ENCODE measurements around the gene CFAP20DC.

The CFAP20DC gene

DNA sequence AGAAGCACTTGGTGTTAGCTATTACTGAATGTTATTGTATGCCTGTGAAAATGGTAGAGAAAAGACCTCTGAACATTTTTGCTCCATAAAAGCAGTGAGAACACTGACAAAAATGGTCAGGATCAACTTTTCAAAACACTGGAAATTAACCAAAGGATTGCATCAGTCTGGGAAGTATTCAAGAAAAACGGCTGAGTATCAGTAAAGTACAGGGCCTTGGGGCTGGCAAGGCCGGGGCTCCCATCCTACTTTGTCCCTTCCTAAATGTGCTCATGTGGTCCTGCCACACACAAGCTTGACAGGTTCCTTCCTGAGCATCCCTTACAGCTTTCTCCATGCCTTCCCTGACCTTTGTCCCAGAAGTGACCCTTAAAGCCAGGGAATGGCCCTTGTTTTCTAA, 84.0 kb downstream of the CFAP20DC start:
- no peaks in the 10 kb centered on the region for H3K9me3 ChIP-seq (ENCODE audit: control insufficient read depth, low read length)
- no peak overlapping the region for H2BK12ac ChIP-seq (ENCODE audit: low read length in 2 of 2)
- H4K8ac ChIP-seq (ENCODE audit: low read length), result no peak overlapping the region
- no peak overlapping the region for H2AFZ ChIP-seq (ENCODE audit: low read depth, low read length)
- H3K27me3 ChIP-seq (ENCODE audit: control insufficient read depth in 1 of 2, insufficient read depth in 1 of 2, low read length in 2 of 2), result no peaks in the 10 kb centered on the region
- no peak overlapping the region for H2AK5ac ChIP-seq (ENCODE audit: low read length, severe bottlenecking)
- H3K9ac ChIP-seq (ENCODE audit: low read length), result peak overlapping the region; percentile 89
- no peak overlapping the region for H3K4me2 ChIP-seq (ENCODE audit: low read length, poor library complexity, severe bottlenecking)
- H3K4ac ChIP-seq (ENCODE audit: low read depth in 1 of 2, low read length in 2 of 2), result no peak overlapping the region
- H3K4me1 ChIP-seq (ENCODE audit: control insufficient read depth, insufficient read depth, low read depth, low read length), result peaks cover 2% of the 10 kb centered on the region
- H3K36me3 ChIP-seq (ENCODE audit: control insufficient read depth in 1 of 2, insufficient read depth in 2 of 2, low read depth in 1 of 2, low read length in 2 of 2), result no peaks in the 10 kb centered on the region
- DNase-seq, result no peak
- H2BK5ac ChIP-seq (ENCODE audit: low read depth, low read length, poor library complexity, severe bottlenecking), result no peak overlapping the region
- WGBS, result 95% methylated on average over 2 of the region's 2 CpGs
- no peak overlapping the region for H4K91ac ChIP-seq (ENCODE audit: low read length)
- no peak overlapping the region for H3K4me3 ChIP-seq (ENCODE audit: insufficient read depth in 1 of 2, low read depth in 1 of 2, low read length in 2 of 2)
- no peak overlapping the region for H3K23ac ChIP-seq (ENCODE audit: low read length in 2 of 2)
- H2BK120ac ChIP-seq (ENCODE audit: low read depth, low read length), result no peak overlapping the region
- H3K27ac ChIP-seq (ENCODE audit: low read length, poor library complexity, severe bottlenecking), result no peak overlapping the region
- H3K14ac ChIP-seq (ENCODE audit: low read length in 2 of 2), result peak overlapping the region in 1 of 2 experiments; percentile 75
- no peak overlapping the region for H3K18ac ChIP-seq (ENCODE audit: low read depth in 1 of 2, low read length in 2 of 2)
- H3K79me1 ChIP-seq (replicated peaks; ENCODE audit: low read length, poor library complexity, severe bottlenecking), result no peaks in the 10 kb centered on the region
- H2BK15ac ChIP-seq (ENCODE audit: low read depth, poor library complexity, severe bottlenecking), result no peak overlapping the region

DNA sequence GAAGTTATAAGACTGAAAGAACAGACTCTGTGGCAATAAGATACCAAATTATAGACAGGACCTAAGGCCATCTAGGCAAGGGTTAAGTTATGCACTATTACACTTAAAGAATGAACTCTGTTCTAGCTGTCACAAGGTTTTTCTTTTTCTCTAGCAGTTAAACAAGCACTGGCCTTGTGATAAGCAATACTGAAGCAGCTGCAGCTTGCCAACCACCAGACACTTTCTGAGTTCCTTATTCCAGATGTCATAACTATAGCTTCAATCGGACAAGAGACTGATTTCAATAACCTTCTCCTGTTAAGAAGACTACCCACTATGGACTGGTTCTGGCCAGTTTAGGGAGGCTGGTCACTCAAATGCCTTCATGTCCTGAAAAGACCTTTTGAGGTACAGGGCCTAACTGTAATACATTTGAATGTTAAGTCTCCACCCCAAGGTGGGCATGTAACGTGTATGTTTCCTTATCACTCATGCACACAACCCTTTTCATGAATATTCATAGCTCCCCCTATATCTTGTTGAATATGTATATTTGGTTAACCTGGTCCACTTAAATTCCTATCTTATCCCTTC, 85.8 kb downstream of the CFAP20DC start:
- no peaks in the 10 kb centered on the region for H3K36me3 ChIP-seq (ENCODE audit: control insufficient read depth in 1 of 2, insufficient read depth in 2 of 2, low read depth in 1 of 2, low read length in 2 of 2)
- H2AK5ac ChIP-seq (ENCODE audit: low read length, severe bottlenecking), result no peak overlapping the region
- H3K4me2 ChIP-seq (ENCODE audit: low read length, poor library complexity, severe bottlenecking), result no peak overlapping the region
- peaks cover 2% of the 10 kb centered on the region for H3K4me1 ChIP-seq (ENCODE audit: control insufficient read depth, insufficient read depth, low read depth, low read length)
- H2AFZ ChIP-seq (ENCODE audit: low read depth, low read length), result no peak overlapping the region
- DNase-seq, result no peak
- H3K9ac ChIP-seq (ENCODE audit: low read length), result peak overlapping the region; percentile 51
- 91% methylated on average over 2 of the region's 2 CpGs for WGBS
- no peak overlapping the region for H3K23ac ChIP-seq (ENCODE audit: low read length in 2 of 2)
- H3K4me3 ChIP-seq (ENCODE audit: insufficient read depth in 1 of 2, low read depth in 1 of 2, low read length in 2 of 2), result no peak overlapping the region
- no peak overlapping the region for H2BK12ac ChIP-seq (ENCODE audit: low read length in 2 of 2)
- no peak overlapping the region for H3K27ac ChIP-seq (ENCODE audit: low read length, poor library complexity, severe bottlenecking)
- no peak overlapping the region for H2BK15ac ChIP-seq (ENCODE audit: low read depth, poor library complexity, severe bottlenecking)
- H3K4ac ChIP-seq (ENCODE audit: low read depth in 1 of 2, low read length in 2 of 2), result no peak overlapping the region
- H3K79me1 ChIP-seq (replicated peaks; ENCODE audit: low read length, poor library complexity, severe bottlenecking), result no peaks in the 10 kb centered on the region
- H3K14ac ChIP-seq (ENCODE audit: low read length in 2 of 2), result no peak overlapping the region
- H3K18ac ChIP-seq (ENCODE audit: low read depth in 1 of 2, low read length in 2 of 2), result no peak overlapping the region
- no peak overlapping the region for H4K8ac ChIP-seq (ENCODE audit: low read length)
- H3K9me3 ChIP-seq (ENCODE audit: control insufficient read depth, low read length), result no peaks in the 10 kb centered on the region
- H2BK120ac ChIP-seq (ENCODE audit: low read depth, low read length), result no peak overlapping the region
- H2BK5ac ChIP-seq (ENCODE audit: low read depth, low read length, poor library complexity, severe bottlenecking), result no peak overlapping the region
- no peaks in the 10 kb centered on the region for H3K27me3 ChIP-seq (ENCODE audit: control insufficient read depth in 1 of 2, insufficient read depth in 1 of 2, low read length in 2 of 2)
- H4K91ac ChIP-seq (ENCODE audit: low read length), result no peak overlapping the region

DNA sequence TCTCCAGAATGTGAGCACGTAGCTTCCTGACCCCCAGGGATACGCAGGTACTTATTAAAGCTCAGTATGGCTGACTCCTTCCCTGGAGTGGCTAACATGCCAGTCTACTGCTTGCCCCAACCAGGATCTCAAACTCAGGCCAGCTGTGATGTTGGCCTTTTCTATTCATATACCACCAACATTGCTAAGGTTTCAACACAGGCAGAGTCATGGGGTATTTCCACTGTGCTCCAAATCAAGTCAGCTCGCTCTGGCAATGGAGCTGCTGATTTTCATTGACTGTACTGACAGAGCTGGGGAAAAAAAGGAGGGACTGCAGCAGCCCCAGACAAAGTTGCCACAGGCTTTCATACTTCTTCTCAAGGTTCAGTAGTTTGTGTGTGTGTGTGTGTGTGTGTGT, 87.0 kb downstream of the CFAP20DC start:
- Histone ChIP-seq H3K27me3 (ENCODE audit: control insufficient read depth in 1 of 2, insufficient read depth in 1 of 2, low read length in 2 of 2) (no peaks in the 10 kb centered on the region), H4K91ac (ENCODE audit: low read length) (no peak overlapping the region), H3K4ac (ENCODE audit: low read depth in 1 of 2, low read length in 2 of 2) (no peak overlapping the region), H3K4me2 (ENCODE audit: low read length, poor library complexity, severe bottlenecking) (no peak overlapping the region), H3K4me3 (ENCODE audit: insufficient read depth in 1 of 2, low read depth in 1 of 2, low read length in 2 of 2) (no peak overlapping the region), H3K79me1 (replicated peaks; ENCODE audit: low read length, poor library complexity, severe bottlenecking) (no peaks in the 10 kb centered on the region), H4K8ac (ENCODE audit: low read length) (no peak overlapping the region), H3K36me3 (ENCODE audit: control insufficient read depth in 1 of 2, insufficient read depth in 2 of 2, low read depth in 1 of 2, low read length in 2 of 2) (no peaks in the 10 kb centered on the region), H3K4me1 (ENCODE audit: control insufficient read depth, insufficient read depth, low read depth, low read length) (peaks cover 2% of the 10 kb centered on the region), H3K27ac (ENCODE audit: low read length, poor library complexity, severe bottlenecking) (no peak overlapping the region), H2AK5ac (ENCODE audit: low read length, severe bottlenecking) (no peak overlapping the region), H3K14ac (ENCODE audit: low read length in 2 of 2) (no peak overlapping the region), H3K9ac (ENCODE audit: low read length) (peak overlapping the region; percentile 66), H3K23ac (ENCODE audit: low read length in 2 of 2) (no peak overlapping the region), H3K18ac (ENCODE audit: low read depth in 1 of 2, low read length in 2 of 2) (no peak overlapping the region), H3K9me3 (ENCODE audit: control insufficient read depth, low read length) (no peaks in the 10 kb centered on the region), H2AFZ (ENCODE audit: low read depth, low read length) (no peak overlapping the region), H2BK12ac (ENCODE audit: low read length in 2 of 2) (no peak overlapping the region), H2BK5ac (ENCODE audit: low read depth, low read length, poor library complexity, severe bottlenecking) (no peak overlapping the region), H2BK15ac (ENCODE audit: low read depth, poor library complexity, severe bottlenecking) (no peak overlapping the region), H2BK120ac (ENCODE audit: low read depth, low read length) (no peak overlapping the region)
- 99% methylated on average over 3 of the region's 3 CpGs for WGBS
- DNase-seq, result no peak

DNA sequence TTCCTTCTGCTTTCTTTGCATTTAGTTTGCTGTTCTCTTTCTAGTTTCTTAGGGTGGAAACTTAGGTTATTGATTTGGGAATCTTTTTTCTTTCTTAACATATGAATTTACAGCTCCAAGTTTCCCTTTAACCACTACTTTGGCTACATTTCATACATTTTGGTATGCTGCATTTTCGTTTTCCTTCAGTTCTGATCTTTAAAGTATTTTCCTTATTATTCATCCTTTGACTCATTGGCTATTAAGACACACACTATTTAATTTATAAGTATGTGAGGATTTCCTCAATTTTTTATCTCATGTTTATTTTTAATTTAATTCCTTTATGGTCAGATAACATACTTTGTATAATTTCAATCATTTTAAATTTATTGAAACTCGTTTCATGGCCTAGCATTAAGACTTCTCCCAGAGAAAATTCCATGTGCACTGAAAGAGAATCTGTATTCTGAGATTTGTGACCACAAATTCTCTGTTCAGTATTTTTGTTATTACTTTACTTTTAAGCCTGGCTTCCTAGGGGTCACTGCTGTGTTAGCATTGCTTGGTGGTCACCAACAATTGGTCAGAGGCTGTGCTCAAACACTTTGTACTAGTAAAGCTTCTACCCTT, 87.7 kb downstream of the CFAP20DC start:
- no peak overlapping the region for H3K4me3 ChIP-seq (ENCODE audit: insufficient read depth in 1 of 2, low read depth in 1 of 2, low read length in 2 of 2)
- 33% methylated on average over 1 of the region's 2 CpGs for WGBS
- H3K14ac ChIP-seq (ENCODE audit: low read length in 2 of 2), result no peak overlapping the region

More for the DNA sequence above, 87.7 kb downstream of the CFAP20DC start:
- no peak overlapping the region for H2AK5ac ChIP-seq (ENCODE audit: low read length, severe bottlenecking)
- H3K27ac ChIP-seq (ENCODE audit: low read length, poor library complexity, severe bottlenecking), result no peak overlapping the region
- H2AFZ ChIP-seq (ENCODE audit: low read depth, low read length), result no peak overlapping the region
- H2BK12ac ChIP-seq (ENCODE audit: low read length in 2 of 2), result no peak overlapping the region
- H3K27me3 ChIP-seq (ENCODE audit: control insufficient read depth in 1 of 2, insufficient read depth in 1 of 2, low read length in 2 of 2), result no peaks in the 10 kb centered on the region
- H2BK15ac ChIP-seq (ENCODE audit: low read depth, poor library complexity, severe bottlenecking), result no peak overlapping the region
- H3K23ac ChIP-seq (ENCODE audit: low read length in 2 of 2), result no peak overlapping the region
- H3K36me3 ChIP-seq (ENCODE audit: control insufficient read depth in 1 of 2, insufficient read depth in 2 of 2, low read depth in 1 of 2, low read length in 2 of 2), result no peaks in the 10 kb centered on the region
- no peak overlapping the region for H3K18ac ChIP-seq (ENCODE audit: low read depth in 1 of 2, low read length in 2 of 2)
- no peak overlapping the region for H3K4ac ChIP-seq (ENCODE audit: low read depth in 1 of 2, low read length in 2 of 2)
- peaks cover 2% of the 10 kb centered on the region for H3K4me1 ChIP-seq (ENCODE audit: control insufficient read depth, insufficient read depth, low read depth, low read length)
- H4K8ac ChIP-seq (ENCODE audit: low read length), result no peak overlapping the region
- peak overlapping the region; percentile 66 for H3K9ac ChIP-seq (ENCODE audit: low read length)
- H3K79me1 ChIP-seq (replicated peaks; ENCODE audit: low read length, poor library complexity, severe bottlenecking), result no peaks in the 10 kb centered on the region
- H4K91ac ChIP-seq (ENCODE audit: low read length), result no peak overlapping the region
- DNase-seq, result no peak
- H2BK120ac ChIP-seq (ENCODE audit: low read depth, low read length), result no peak overlapping the region
- H2BK5ac ChIP-seq (ENCODE audit: low read depth, low read length, poor library complexity, severe bottlenecking), result no peak overlapping the region
- H3K9me3 ChIP-seq (ENCODE audit: control insufficient read depth, low read length), result no peaks in the 10 kb centered on the region
- H3K4me2 ChIP-seq (ENCODE audit: low read length, poor library complexity, severe bottlenecking), result no peak overlapping the region
